OCI-LY3 (cell line): ENCODE measurements around the gene KRTAP4-3.
"Not testable (repeated sequence)": the region's sequence is repeated elsewhere in the genome, so short reads cannot be mapped to it uniquely, and the experiment has no call there.

ENCODE experiments used
- H2AFZ ChIP-seq: fragments of 200-600, 300-600 bp; shearing (Covaris generic); 2 replicates; pipeline ENCODE4 v1.6.0; 2014; ENCODE audit warnings: antibody characterized with exemption, low read depth, low read length
- H3K27ac ChIP-seq: fragments of 200-600, 300-600 bp; sonication (generic); 2 replicates; pipeline ENCODE4 v1.5.1; 2014; ENCODE audit warnings: mild to moderate bottlenecking, low read length, moderate library complexity, mixed read lengths
- H3K27me3 ChIP-seq: fragments of 200-600, 300-600 bp; sonication (generic); 2 replicates; pipeline ENCODE4 v1.6.1; 2014; ENCODE audit warnings: low read depth, low read length, mixed read lengths
- H3K36me3 ChIP-seq: fragments of 200-600, 300-600 bp; sonication (generic); replicated peaks from 2 replicates; pipeline ENCODE3; 2014; ENCODE audit warnings: low read depth, low read length, mixed read lengths
- H3K4me1 ChIP-seq: fragments of 300-600, 200-600 bp; sonication (generic); 2 replicates; pipeline ENCODE4 v1.6.1; 2014; ENCODE audit warnings: low read length, mixed read lengths
- H3K4me2 ChIP-seq: fragments of 200-600, 300-600 bp; sonication (generic); 2 replicates; pipeline ENCODE4 v1.6.1; 2014; ENCODE audit warnings: low read length, mixed read lengths
- H3K4me3 ChIP-seq: fragments of 300-600, 200-600 bp; sonication (generic); 2 replicates; pipeline ENCODE4 v1.5.1; 2014; ENCODE audit warnings: antibody characterized with exemption, mild to moderate bottlenecking, low read length, moderate library complexity
- H3K79me2 ChIP-seq: fragments of 300-600, 200-600 bp; shearing (Covaris generic); 2 replicates; pipeline ENCODE4 v1.6.1; 2014; ENCODE audit warnings: mild to moderate bottlenecking, low read length, mixed read lengths
- H3K9ac ChIP-seq: fragments of 300-600, 200-600 bp; shearing (Covaris generic); 2 replicates; pipeline ENCODE4 v1.6.0; 2014; ENCODE audit warnings: mild to moderate bottlenecking, low read length, moderate library complexity
- H3K9me3 ChIP-seq: fragments of 200-600, 300-600 bp; shearing (Covaris generic); 2 replicates; pipeline ENCODE4 v1.6.1; 2014; ENCODE audit warnings: low read length, mixed read lengths; ENCODE audit not compliant: insufficient read depth
- H4K20me1 ChIP-seq: fragments of 200-600, 300-600 bp; sonication (generic); 2 replicates; pipeline ENCODE4 v1.6.1; 2016; ENCODE audit warnings: low read length, mixed read lengths; ENCODE audit not compliant: insufficient read depth
- EZH2phosphoT487 ChIP-seq: fragments of 200-600 bp; shearing (Covaris generic); IDR thresholded peaks from 2 replicates; pipeline ENCODE4 v1.6.1; 2018; ENCODE audit warnings: antibody characterized with exemption, mixed run types, low read depth
- TF ChIP-seq, protein P1 (sequence below): fragments of 200-600, 300-600 bp; sonication (generic); IDR thresholded peaks from 2 replicates; pipeline ENCODE4 v1.5.1; 2014; ENCODE audit warnings: antibody characterized with exemption, low read length, low read depth

Gene KRTAP4-3

GRCh38 chr17:41199421-41200078 is 31.5 kb upstream of the KRTAP4-3 start:
- H3K27me3 ChIP-seq, result no peaks in the 10 kb centered on the region
- no peak overlapping the region for H3K27ac ChIP-seq
- no peak overlapping the region for H3K4me3 ChIP-seq
- no peak overlapping the region for H2AFZ ChIP-seq
- H3K4me1 ChIP-seq, result no peaks in the 10 kb centered on the region
- no peaks in the 10 kb centered on the region for H4K20me1 ChIP-seq
- no peak overlapping the region for H3K9ac ChIP-seq
- H3K9me3 ChIP-seq, result no peaks in the 10 kb centered on the region
- no peak for TF ChIP-seq EZH2phosphoT487
- H3K4me2 ChIP-seq, result no peak overlapping the region
- H3K36me3 ChIP-seq, result no peaks in the 10 kb centered on the region
- no peaks in the 10 kb centered on the region for H3K79me2 ChIP-seq

GRCh38 chr17:41196068-41196467 is 28.0 kb upstream of the KRTAP4-3 start:
- H3K4me2 ChIP-seq, result no peak overlapping the region
- no peaks in the 10 kb centered on the region for H3K79me2 ChIP-seq
- TF ChIP-seq, protein P1, sequence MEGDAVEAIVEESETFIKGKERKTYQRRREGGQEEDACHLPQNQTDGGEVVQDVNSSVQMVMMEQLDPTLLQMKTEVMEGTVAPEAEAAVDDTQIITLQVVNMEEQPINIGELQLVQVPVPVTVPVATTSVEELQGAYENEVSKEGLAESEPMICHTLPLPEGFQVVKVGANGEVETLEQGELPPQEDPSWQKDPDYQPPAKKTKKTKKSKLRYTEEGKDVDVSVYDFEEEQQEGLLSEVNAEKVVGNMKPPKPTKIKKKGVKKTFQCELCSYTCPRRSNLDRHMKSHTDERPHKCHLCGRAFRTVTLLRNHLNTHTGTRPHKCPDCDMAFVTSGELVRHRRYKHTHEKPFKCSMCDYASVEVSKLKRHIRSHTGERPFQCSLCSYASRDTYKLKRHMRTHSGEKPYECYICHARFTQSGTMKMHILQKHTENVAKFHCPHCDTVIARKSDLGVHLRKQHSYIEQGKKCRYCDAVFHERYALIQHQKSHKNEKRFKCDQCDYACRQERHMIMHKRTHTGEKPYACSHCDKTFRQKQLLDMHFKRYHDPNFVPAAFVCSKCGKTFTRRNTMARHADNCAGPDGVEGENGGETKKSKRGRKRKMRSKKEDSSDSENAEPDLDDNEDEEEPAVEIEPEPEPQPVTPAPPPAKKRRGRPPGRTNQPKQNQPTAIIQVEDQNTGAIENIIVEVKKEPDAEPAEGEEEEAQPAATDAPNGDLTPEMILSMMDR, result no peak
- TF ChIP-seq EZH2phosphoT487, result no peak
- no peaks in the 10 kb centered on the region for H3K9me3 ChIP-seq
- no peaks in the 10 kb centered on the region for H4K20me1 ChIP-seq
- H3K4me3 ChIP-seq, result no peak overlapping the region
- no peaks in the 10 kb centered on the region for H3K4me1 ChIP-seq
- no peak overlapping the region for H3K27ac ChIP-seq
- no peak overlapping the region for H2AFZ ChIP-seq
- 0 out of 2 replicates have a peak, but pooled peaks cover under 1% of the 10 kb centered on the region for H3K27me3 ChIP-seq
- no peak overlapping the region for H3K9ac ChIP-seq
- no peaks in the 10 kb centered on the region for H3K36me3 ChIP-seq

GRCh38 chr17:41190328-41190727 is 22.3 kb upstream of the KRTAP4-3 start:
- TF ChIP-seq EZH2phosphoT487, result no peak
- TF ChIP-seq, protein P1, result no peak
- H4K20me1 ChIP-seq, result no peaks in the 10 kb centered on the region
- no peak overlapping the region for H3K9ac ChIP-seq
- H3K4me3 ChIP-seq, result no peak overlapping the region
- H3K4me2 ChIP-seq, result no peak overlapping the region
- no peaks in the 10 kb centered on the region for H3K79me2 ChIP-seq
- H3K4me1 ChIP-seq, result no peaks in the 10 kb centered on the region
- H3K36me3 ChIP-seq, result no peaks in the 10 kb centered on the region
- H3K27ac ChIP-seq, result no peak overlapping the region
- H2AFZ ChIP-seq, result no peak overlapping the region
- no peaks in the 10 kb centered on the region for H3K9me3 ChIP-seq
- H3K27me3 ChIP-seq, result peaks cover 11% of the 10 kb centered on the region

DNA sequence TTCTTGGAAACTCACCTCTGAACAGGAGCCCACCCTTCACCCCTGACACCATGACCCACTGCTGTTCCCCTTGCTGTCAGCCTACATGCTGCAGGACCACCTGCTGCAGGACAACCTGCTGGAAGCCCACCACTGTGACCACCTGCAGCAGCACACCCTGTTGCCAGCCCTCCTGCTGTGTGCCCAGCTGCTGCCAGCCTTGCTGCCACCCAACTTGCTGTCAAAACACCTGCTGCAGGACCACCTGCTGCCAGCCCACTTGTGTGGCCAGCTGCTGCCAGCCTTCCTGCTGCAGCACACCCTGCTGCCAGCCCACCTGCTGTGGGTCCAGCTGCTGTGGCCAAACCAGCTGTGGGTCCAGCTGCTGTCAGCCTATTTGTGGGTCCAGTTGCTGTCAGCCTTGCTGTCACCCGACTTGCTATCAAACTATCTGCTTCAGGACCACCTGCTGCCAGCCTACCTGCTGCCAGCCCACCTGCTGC is 21.9 kb upstream of the KRTAP4-3 start, which contains the start of gene KRTAP9-1:
TSS of gene KRTAP9-1 (plus strand) at position 51 of the 482 bp plus-strand sequence. CDS start at position 51, 0 bp downstream.
- peaks cover 15% of the 10 kb centered on the region for H3K27me3 ChIP-seq
- H3K79me2 ChIP-seq, H3K4me2 ChIP-seq, H3K27ac ChIP-seq, H3K4me1 ChIP-seq, H4K20me1 ChIP-seq, H3K9me3 ChIP-seq, H3K36me3 ChIP-seq, H3K4me3 ChIP-seq, H3K9ac ChIP-seq, H2AFZ ChIP-seq: not testable (repeated sequence)

DNA sequence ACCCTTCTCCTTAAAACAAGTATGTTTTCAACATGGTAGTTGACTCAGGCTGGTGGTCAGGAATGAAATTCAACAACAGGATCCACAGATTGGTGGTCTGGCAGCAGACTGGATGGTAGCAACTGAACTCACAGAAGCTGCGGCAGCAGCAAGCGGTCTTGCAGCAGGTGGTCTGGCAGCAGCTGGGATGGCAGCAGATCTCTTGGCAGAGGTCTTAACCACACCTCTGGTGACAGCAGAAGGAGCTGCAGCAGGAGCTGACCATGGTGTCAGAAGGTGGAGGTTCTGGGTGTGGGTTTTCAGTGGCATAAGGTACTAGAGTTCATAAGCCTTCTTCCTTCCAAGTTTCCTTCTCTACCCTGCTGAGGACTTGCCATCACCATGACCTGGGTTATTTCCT is 18.9 kb upstream of the KRTAP4-3 start:
- Histone ChIP-seq H3K9ac (no peak overlapping the region), H3K79me2 (no peaks in the 10 kb centered on the region), H3K36me3 (no peaks in the 10 kb centered on the region), H3K27me3 (peaks cover 15% of the 10 kb centered on the region), H3K27ac (no peak overlapping the region), H2AFZ (no peak overlapping the region), H4K20me1 (no peaks in the 10 kb centered on the region), H3K4me2 (no peak overlapping the region), H3K4me1 (no peaks in the 10 kb centered on the region), H3K9me3 (no peaks in the 10 kb centered on the region), H3K4me3 (no peak overlapping the region)
- TF ChIP-seq, protein P1, result no peak
